ENCODE results near the gene NDUFA7.
"Not testable (repeated sequence)": the region's sequence is repeated elsewhere in the genome, so short reads cannot be mapped to it uniquely, and the experiment has no call there.

The NDUFA7 gene

GRCh38 chr19:8321067-8321985 lies at the start of gene NDUFA7, which contains the start of gene RPS28:
Gene NDUFA7 (minus strand): TSS chr19:8321375. CDS start chr19:8321358, 17 bp downstream.
Gene RPS28 (plus strand): TSS chr19:8321496. CDS start chr19:8321531, 35 bp downstream.
- DNase-seq (ENCODE audit: low read depth), result peak; percentile 95

DNA sequence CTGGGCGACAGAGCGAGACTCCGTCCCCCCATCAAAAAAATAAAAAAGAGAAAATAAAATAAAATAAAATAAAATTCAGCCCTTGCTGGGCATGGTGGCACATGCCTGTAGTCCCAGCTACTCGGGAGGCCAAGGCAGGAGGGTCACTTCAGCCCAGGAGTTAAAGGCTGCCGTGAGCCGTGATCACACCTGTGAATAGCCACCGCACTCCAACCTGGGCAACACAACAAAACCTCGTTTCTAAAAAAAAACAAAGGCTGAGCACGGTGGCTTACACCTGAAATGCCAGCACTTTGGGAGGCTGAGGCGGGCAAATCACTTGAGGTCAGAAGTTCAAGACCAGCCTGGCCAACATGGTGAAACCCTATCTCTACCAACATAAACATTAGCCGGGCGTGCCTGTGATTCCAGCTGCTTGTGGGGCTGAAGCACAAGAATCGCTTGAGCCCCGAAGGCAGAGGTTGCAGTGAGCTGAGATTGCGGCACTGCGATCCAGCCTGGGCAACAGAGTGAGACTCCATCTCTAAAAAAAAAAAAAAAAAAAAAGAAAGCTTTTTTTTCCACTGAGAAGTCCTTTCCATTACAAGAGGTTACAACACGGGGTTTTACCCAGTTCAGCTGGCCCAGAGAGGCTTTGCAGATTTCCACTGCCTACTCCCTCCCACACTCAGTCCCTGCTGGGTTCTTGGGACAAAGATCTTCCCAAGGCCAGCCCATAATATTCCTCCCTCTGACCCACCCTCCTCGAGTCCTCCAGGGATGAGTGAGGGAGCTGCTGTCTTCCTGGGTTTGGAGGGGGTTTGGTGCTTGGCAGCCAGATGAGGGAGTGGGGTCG lies 49.2 kb upstream of the NDUFA7 start:
- DNase-seq (ENCODE audit: low read depth), result no peak

DNA sequence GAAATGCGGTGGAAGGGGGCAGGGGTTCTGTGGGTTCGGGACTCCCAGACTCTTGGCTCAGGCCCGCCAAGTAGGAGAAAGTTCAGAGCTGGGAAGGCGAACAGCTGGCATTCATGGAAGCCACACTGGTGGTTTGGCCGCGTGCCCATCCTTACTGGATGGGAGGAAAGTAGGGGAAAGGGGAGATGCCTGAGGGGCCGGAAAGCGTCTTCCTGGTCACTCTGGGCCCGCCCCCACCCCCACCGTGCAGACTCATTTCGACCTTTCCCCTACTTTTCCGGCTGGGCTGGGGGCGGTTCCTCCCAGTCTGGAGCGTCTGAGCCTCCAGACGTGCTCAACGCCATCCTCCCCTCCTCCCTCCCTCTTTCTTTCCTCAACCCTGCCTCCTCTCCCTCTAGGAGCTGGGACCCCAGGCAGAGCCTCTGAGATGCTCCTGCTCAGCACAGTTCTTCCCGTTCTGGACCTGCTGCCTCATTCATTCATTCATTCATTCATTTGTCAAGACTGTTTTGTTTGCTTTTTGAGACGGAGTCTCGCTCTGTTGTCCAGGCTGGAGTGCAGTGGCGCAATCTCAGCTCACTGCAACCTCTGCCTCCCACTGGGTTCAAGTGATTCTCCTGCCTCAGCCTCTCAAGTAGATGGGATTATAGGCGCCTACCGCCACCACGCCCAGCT lies 46.3 kb upstream of the NDUFA7 start:
- no peak for DNase-seq (ENCODE audit: low read depth)

DNA sequence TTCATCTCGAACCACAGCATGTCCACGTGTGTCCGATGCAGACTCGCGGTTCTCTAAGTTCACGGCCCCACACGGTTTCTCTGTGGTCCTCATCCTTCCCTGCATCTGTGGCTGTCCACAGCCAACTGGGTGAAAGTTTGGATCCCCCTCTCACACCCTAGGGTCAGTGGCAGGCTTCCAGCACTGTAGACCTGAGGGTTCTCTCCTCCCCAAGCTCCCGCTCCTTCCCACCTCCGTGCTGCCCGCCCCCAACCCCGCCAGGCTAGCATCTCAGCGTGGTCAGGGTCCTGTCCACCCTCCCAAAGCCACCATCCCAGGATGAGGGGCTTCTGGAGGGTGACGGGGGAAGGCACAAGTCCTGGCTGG lies 45.8 kb upstream of the NDUFA7 start:
- no peak for DNase-seq (ENCODE audit: low read depth)

DNA sequence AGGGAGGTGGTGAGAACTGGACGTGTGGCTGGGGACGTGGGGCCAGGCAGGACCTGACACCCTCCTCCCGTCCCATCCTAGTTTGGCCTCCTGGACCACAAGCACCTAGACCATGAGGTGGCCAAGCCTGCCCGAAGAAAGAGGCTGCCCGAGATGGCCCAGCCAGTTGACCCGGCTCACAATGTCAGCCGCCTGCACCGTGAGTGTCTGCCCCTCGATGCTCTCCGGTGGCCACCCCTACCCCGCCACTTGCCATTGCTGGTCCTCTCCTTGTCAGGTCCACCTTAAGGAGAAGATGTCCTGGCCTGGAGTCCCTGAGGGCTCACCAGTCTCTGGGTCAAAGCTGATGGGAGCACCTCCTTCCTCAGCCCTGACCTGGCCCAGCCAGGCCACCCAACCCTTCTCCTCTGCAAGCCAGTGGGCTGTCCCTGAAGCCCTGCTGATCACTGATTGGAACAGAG lies 45.0 kb upstream of the NDUFA7 start:
- DNase-seq (ENCODE audit: low read depth), result no peak

DNA sequence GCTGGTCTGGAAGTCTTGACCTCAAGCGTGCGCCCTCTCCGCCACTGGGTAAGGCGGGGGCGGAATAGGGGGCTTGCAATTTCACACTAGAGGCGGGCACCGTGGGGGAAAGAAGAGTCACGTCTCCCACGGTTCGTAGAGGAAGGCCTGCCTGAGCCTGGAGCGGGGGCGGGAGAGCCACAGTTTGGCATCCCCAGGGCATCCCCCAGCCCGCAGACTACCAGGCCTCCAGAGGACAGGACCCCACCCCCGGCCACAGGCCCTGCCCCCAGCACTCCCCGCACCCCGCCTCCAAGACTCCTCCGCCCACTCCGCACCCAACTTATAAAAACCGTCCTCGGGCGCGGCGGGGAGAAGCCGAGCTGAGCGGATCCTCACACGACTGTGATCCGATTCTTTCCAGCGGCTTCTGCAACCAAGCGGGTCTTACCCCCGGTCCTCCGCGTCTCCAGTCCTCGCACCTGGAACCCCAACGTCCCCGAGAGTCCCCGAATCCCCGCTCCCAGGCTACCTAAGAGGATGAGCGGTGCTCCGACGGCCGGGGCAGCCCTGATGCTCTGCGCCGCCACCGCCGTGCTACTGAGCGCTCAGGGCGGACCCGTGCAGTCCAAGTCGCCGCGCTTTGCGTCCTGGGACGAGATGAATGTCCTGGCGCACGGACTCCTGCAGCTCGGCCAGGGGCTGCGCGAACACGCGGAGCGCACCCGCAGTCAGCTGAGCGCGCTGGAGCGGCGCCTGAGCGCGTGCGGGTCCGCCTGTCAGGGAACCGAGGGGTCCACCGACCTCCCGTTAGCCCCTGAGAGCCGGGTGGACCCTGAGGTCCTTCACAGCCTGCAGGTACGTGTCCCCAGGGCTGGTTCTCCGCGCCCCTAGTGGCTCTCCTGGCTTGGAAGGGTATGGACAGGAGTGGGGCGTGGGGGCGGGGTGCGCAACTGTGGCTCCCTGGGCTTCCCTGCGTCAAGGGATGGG lies 42.9 kb upstream of the NDUFA7 start, which contains the start of gene ANGPTL4:
Gene ANGPTL4 (plus strand): TSS at position 353 of the 969 bp plus-strand sequence. CDS start 167 bp downstream, at position 520.
- peak; percentile 36 for DNase-seq (ENCODE audit: low read depth)

DNA sequence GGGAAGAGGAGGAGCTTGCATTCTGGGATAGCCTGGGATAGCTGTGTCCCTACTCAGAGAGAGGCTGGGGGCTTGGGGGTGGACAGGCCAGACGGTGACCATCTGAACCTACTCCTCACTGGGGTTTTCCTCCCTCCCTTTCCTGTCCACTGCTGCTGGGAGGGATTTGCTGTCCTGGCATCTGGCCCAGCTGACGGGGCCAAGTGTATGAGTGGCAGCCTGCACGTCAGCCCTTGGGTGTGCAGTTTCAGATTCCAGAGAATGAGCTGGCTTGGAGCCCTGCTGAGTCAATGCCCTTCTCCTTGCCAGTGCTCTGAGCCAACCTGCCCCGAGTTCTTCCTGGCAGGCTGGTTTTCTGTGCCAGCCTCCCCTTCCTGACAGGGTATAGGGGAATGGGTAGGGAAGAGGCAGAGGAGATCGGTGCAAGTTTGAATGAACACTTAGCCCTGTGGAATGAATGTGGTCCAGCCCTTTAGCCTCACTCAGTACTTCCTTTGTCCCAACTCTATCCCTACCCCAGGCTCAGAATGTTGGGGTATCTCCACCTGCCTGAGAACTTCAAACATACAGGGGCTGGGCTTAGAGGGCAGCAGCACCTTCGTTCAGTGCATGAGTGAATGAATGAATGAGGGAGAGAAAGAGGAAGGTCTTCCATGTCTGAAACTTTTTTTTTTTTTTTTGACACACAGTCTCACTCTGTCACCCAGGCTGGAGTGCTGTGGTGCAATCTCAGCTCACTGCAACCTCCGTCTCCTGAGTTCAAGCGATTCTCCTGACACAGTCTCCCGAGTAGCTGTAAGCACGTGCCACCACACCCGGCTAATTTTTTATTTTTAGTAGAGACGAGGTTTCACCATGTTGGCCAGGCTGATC lies 41.0 kb upstream of the NDUFA7 start:
- DNase-seq (ENCODE audit: low read depth), result no peak

DNA sequence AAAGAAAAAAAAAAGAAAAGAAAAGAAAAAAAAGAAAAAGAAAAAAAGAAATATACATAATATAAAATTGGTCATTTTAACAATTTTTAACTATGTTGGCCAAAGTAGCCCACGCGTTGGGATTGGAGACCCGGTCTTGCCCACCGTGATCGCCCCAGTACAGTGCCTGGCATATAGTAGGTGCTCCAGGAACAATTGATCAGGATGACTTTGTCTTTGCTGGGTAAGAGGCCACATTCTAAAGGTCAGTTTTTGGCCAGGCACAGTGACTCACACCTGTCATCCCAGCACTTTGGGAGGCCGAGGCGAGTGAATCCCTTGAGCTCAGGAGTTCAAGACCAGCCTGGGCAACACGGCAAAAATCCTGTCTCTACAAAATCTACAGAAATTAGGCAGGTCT lies 39.0 kb upstream of the NDUFA7 start:
- no peak for DNase-seq (ENCODE audit: low read depth)

GRCh38 chr19:8358948-8359347 lies 37.8 kb upstream of the NDUFA7 start:
- no peak for DNase-seq (ENCODE audit: low read depth)

- no peak for DNase-seq (ENCODE audit: low read depth)
Measured at GRCh38 chr19:8357007-8357521, 35.9 kb upstream of the NDUFA7 start.

DNA sequence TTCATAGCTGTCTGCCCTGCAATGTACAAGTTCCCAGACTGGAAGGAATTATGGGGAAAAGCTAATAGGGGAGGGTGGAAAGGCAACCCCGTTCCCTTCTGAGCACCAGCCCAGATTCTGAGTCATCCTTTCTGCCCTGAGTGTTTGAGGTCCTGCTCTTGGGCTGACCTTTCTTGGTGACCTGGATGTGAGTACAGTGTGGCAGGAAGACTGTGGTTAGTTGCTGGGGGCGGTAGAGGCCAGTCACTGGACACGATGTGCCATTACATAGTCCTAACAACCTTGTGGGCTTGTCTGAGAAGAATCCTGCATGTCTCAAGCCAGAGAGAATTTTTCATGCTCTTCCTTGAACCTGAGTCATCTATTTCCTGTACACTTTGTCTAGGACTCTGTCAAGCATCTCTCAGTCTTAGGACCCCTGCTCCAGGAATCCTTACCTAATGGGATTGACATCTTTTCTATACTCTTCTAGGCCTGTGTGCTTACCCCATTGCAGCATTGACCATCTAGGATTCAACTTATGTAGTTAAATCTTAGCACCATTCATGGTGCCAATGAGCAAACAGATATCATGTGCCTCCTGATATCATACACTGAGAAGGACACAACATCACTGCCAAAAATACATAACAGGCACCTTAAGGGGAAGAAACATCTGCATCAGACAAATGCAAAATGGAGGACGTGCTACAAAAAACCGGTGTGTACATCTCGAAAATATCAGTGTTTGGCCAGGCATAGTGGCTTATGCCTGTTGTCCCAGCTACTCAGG lies 34.6 kb upstream of the NDUFA7 start:
- DNase-seq (ENCODE audit: low read depth), result no peak

DNA sequence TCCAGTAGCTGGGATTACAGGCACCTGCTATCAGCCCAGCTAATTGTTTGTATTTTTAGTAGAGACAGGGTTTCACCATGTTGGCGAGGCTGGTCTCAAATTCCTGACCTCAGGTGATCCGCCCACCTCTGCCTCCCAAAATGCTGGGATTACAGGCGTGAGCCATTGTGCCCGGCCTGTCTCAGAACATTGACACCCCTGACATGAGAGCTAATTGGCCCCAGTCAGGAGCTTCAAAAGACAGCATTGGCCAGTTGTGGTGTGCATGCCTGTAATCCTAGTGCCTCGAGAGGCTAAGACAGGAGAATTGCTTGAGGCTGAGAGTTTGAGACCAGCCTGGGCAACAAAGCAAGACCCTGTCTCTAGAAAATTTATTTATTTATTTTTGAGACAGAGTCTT lies 31.7 kb upstream of the NDUFA7 start:
- not testable (repeated sequence) for DNase-seq (ENCODE audit: low read depth)

DNA sequence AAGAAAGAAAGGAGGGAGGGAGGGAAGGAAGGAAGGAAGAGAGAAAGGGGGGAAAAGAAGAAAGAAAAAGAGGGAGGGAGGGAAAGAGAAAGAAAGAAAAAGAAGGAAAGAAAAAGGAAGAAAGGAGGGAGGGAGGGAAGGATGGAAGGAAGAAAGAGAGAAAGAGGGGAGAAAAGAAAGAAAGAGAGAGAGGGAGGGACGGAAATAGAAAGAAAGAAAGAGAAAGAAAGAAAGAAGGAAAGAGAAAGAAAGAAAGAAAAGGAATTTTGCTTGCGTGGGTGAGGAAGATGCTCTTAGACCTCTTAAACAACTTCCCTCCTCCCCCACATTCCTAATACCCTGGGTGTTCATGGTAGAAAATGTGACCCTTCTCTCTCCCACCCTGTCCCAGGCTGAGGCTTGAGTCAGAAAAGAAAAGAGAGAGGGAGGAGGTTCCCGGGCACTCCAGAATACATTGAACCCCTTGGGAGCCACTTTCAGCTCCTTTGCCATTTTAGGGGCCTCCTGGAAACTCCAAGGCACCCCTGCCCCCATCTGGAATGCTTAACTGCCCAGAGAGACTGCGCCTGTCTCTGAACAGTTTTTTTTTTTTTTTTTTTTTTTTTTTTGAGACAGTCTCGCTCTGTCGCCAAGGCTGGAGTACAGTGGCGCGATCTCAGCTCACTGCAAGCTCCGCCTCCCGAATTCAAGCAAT lies 31.1 kb upstream of the NDUFA7 start:
- DNase-seq (ENCODE audit: low read depth), result no peak

- DNase-seq (ENCODE audit: low read depth), result not testable (repeated sequence)
Measured at GRCh38 chr19:8349629-8350372, 28.6 kb upstream of the NDUFA7 start.

DNA sequence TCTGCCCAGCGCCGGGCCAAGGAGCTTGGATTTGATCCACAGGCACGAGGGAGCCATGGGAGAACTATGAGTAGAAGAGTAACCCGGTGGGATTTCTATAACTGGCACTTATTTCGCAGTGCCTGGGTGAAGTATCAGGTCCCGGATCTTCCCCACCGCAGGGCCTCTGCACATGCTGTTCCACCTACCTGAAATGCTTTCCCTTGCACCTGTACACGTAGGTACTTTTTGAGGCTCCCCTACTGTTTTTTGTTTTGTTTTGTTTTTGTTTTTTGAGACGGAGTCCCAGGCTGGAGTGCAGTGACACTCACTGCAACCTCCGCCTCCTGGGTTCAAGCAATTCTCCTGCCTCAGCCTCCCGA lies 22.3 kb upstream of the NDUFA7 start:
- no peak for DNase-seq (ENCODE audit: low read depth)

- DNase-seq (ENCODE audit: low read depth), result peak; percentile 89
Measured at GRCh38 chr19:8342684-8343482, 21.7 kb upstream of the NDUFA7 start, which contains the start of gene KANK3. Gene KANK3 (minus strand): TSS chr19:8343262. CDS start chr19:8337828, 5,434 bp downstream.

GRCh38 chr19:8342316-8342683 lies 21.1 kb upstream of the NDUFA7 start:
- no peak for DNase-seq (ENCODE audit: low read depth)
